ENCODE results near the gene PUS1. TPM values are rescaled to one million over a fixed set of nuclear protein-coding genes. Genes with fewer than 3 reads are reported as not detected.
A peak's percentile ranks its signal among the peaks of the same experiment; 100 is the strongest.

PUS1 gene
- total and polyA plus RNA-seq, 2 of the 4 experiments (the other 2 are of a cell fraction): 14.0 to 36.7 TPM

DNA sequence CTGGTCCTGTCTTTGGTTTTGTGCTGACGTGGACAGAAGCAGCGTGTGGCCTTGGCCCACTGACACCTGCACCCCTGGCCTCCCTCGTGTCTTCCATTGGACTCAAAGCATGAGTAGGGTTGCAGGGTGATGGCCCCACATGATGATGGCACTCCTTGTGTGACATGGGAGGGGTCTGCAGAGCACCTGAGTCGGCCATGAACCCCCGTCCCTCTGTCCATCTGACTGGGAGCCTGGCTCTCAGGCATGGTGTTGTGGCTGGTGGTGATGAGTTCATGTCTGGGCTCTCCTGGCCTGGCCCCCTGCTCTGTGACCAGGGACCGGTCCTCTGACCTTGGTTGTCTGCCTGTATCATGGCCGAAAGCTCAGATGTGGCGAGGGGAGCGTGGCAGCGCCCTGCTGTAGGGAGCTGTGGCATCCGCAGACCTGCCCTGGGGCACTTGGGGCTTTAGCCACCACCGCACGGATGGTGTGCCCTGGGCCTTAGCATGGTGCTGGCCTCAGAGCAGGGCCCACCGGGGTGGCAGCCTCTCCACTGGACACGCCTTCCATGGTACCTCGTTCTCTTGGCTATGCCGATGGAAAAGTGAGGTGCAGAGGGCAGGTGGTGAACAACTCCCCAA lies 17.9 kb upstream of the PUS1 start:
- DNase-seq (no peak), ATAC-seq (ENCODE audit: low read depth) (no peak)
- no peak overlapping the region for H2BK15ac ChIP-seq (ENCODE audit: low read depth, low read length)
- ChIA-PET CTCF (no interaction called here), POLR2A (ENCODE audit: unreplicated experiment) (no interaction called here)
- no peak overlapping the region for H2AFZ ChIP-seq (replicated peaks; ENCODE audit: low read length, poor library complexity)
- H3K4me3 ChIP-seq (ENCODE audit: insufficient read depth, low read depth, low read length): no peak overlapping the region
- no peak overlapping the region for H3K4me2 ChIP-seq (ENCODE audit: low read depth, low read length)
- no peak overlapping the region for H3K23ac ChIP-seq (ENCODE audit: low read depth, low read length)
- H3K79me1 ChIP-seq (ENCODE audit: low read depth in 1 of 2, low read length in 2 of 2): 0 out of 4 replicates have a peak, but pooled peaks cover 0 to 20% of the 10 kb centered on the region in 2 experiments
- BruUV-seq (replicated peaks): no TSS peak
- no peak overlapping the region for H3K9ac ChIP-seq (ENCODE audit: low read depth, low read length)
- peaks cover 75% of the 10 kb centered on the region for H3K36me3 ChIP-seq (ENCODE audit: control insufficient read depth, insufficient read depth, low read length)
- H3K27ac ChIP-seq (ENCODE audit: insufficient read depth, low read length): no peak overlapping the region
- in situ Hi-C loops (cut with MboI; ENCODE audit: low sequenced_read_pairs): no loop called here
- H3K18ac ChIP-seq (ENCODE audit: low read depth, low read length): no peak overlapping the region
- no peak for TF ChIP-seq RCOR1 (IDR thresholded peaks at IDR 0.05; ENCODE audit: insufficient replicate concordance, low read length)
- TF ChIP-seq MAZ (IDR thresholded peaks at IDR 0.05; ENCODE audit: borderline replicate concordance, low read depth, low read length): no peak
- TF ChIP-seq NFE2L2 (IDR thresholded peaks at IDR 0.05; ENCODE audit: low read depth, low read length): no peak
- no peak for TF ChIP-seq POLR2A (IDR thresholded peaks at IDR 0.05; ENCODE audit: low read depth, low read length)
- no peak for TF ChIP-seq CEBPB (IDR thresholded peaks at IDR 0.05; ENCODE audit: low read depth, low read length)
- no peak for TF ChIP-seq MAFK (IDR thresholded peaks at IDR 0.05; ENCODE audit: low read depth, low read length)
- no peak for TF ChIP-seq SMC3 (IDR thresholded peaks at IDR 0.05; ENCODE audit: low read depth, low read length)
- no peak for TF ChIP-seq CHD1 (IDR thresholded peaks at IDR 0.05; ENCODE audit: low read depth, low read length)
- TF ChIP-seq BHLHE40 (IDR thresholded peaks at IDR 0.05; ENCODE audit: low read depth, low read length): no peak
- no peak for TF ChIP-seq RAD21 (IDR thresholded peaks at IDR 0.05; ENCODE audit: low read length)
- TF ChIP-seq, protein P1, sequence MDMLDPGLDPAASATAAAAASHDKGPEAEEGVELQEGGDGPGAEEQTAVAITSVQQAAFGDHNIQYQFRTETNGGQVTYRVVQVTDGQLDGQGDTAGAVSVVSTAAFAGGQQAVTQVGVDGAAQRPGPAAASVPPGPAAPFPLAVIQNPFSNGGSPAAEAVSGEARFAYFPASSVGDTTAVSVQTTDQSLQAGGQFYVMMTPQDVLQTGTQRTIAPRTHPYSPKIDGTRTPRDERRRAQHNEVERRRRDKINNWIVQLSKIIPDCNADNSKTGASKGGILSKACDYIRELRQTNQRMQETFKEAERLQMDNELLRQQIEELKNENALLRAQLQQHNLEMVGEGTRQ (IDR thresholded peaks at IDR 0.05; ENCODE audit: low read depth, low read length): no peak
- no peak for TF ChIP-seq RFX5 (IDR thresholded peaks at IDR 0.05; ENCODE audit: low read depth, low read length)
- TF ChIP-seq, protein P2, sequence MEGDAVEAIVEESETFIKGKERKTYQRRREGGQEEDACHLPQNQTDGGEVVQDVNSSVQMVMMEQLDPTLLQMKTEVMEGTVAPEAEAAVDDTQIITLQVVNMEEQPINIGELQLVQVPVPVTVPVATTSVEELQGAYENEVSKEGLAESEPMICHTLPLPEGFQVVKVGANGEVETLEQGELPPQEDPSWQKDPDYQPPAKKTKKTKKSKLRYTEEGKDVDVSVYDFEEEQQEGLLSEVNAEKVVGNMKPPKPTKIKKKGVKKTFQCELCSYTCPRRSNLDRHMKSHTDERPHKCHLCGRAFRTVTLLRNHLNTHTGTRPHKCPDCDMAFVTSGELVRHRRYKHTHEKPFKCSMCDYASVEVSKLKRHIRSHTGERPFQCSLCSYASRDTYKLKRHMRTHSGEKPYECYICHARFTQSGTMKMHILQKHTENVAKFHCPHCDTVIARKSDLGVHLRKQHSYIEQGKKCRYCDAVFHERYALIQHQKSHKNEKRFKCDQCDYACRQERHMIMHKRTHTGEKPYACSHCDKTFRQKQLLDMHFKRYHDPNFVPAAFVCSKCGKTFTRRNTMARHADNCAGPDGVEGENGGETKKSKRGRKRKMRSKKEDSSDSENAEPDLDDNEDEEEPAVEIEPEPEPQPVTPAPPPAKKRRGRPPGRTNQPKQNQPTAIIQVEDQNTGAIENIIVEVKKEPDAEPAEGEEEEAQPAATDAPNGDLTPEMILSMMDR (conservative IDR thresholded peaks at IDR 0.05; ENCODE audit: low read depth, low read length): no peak
- TF ChIP-seq MXI1 (IDR thresholded peaks at IDR 0.05; ENCODE audit: borderline replicate concordance, low read depth, low read length): no peak
- no peak overlapping the region for H2BK20ac ChIP-seq (ENCODE audit: low read depth, low read length)
- H3K9me3 ChIP-seq (ENCODE audit: control insufficient read depth, insufficient read depth, low read length): no peaks in the 10 kb centered on the region
- H3K9me1 ChIP-seq (ENCODE audit: insufficient read depth, low read length): no peaks in the 10 kb centered on the region
- no peak overlapping the region for H2BK5ac ChIP-seq (ENCODE audit: low read depth, low read length, poor library complexity, severe bottlenecking)
- dilution Hi-C loops (cut with HindIII; ENCODE audit: low sequenced_read_pairs, unreplicated experiment): no loop called here
- no peak overlapping the region for H3K56ac ChIP-seq (ENCODE audit: extremely low read depth, insufficient read depth, low read length)
- H4K91ac ChIP-seq (ENCODE audit: insufficient read depth, low read depth, low read length): no peak overlapping the region
- no peak overlapping the region for H3K4ac ChIP-seq (ENCODE audit: low read depth, low read length)
- no peaks in the 10 kb centered on the region for H3K27me3 ChIP-seq (ENCODE audit: control insufficient read depth, insufficient read depth, low read length)
- H2BK120ac ChIP-seq (ENCODE audit: low read depth, low read length): no peak overlapping the region
- H3K14ac ChIP-seq (replicated peaks; ENCODE audit: low read depth, low read length): no peak overlapping the region
- H3K4me1 ChIP-seq (ENCODE audit: control insufficient read depth, insufficient read depth, low read length): peaks cover 9% of the 10 kb centered on the region
- H4K20me1 ChIP-seq (ENCODE audit: insufficient read depth, low read length): peaks cover 14% of the 10 kb centered on the region
- intact Hi-C loops (cut with micrococcal nuclease): no loop called here
- H4K8ac ChIP-seq (ENCODE audit: low read depth in 2 of 2, low read length in 2 of 2): no peak overlapping the region
- H4K5ac ChIP-seq (ENCODE audit: low read depth, low read length): no peak overlapping the region
- H2AK9ac ChIP-seq (replicated peaks; ENCODE audit: low read depth, low read length, poor library complexity): peak overlapping the region; percentile 55
- H2AK5ac ChIP-seq (ENCODE audit: low read depth, low read length): no peak overlapping the region
- WGBS, 2 experiments (ENCODE audit: extremely low coverage in 2 of 2, insufficient read length in 1 of 2): 93% methylated on average over 6 of the region's 17 CpGs; no CpG with 5 or more reads in 1 of the 2 experiments

Data from IMR-90 (cell line).